Effector CD4-positive, alpha-beta T cell (primary cell): ENCODE data around the gene TMEM256.
"Not testable (repeated sequence)": the region's sequence is repeated elsewhere in the genome, so short reads cannot be mapped to it uniquely, and the experiment has no call there.

Experiments used
- DNase-seq: peaks from one replicate; pipeline ENCODE4 v3.0.0-alpha.2; 2020

Gene TMEM256

DNA sequence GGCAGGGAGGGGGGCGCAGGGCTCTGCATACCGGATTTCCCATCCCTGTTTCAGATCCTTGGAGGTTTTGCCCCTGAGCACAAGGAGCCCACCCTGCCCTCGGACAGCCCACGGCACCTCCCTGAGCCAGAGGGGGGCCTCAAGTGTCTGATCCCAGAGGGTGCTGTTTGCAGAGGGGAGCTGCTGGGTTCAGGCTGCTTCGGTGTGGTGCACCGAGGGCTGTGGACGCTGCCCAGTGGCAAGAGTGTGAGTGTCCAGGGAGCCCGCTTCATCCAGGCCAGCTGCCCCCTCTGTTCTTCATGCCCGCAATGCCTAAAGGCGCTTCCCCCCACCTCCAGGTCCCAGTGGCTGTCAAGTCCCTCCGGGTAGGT lies 20.5 kb downstream of the TMEM256 start:
- DNase-seq: no peak

GRCh38 chr17:7382901-7383300 lies 21.0 kb downstream of the TMEM256 start:
- DNase-seq: no peak

DNA sequence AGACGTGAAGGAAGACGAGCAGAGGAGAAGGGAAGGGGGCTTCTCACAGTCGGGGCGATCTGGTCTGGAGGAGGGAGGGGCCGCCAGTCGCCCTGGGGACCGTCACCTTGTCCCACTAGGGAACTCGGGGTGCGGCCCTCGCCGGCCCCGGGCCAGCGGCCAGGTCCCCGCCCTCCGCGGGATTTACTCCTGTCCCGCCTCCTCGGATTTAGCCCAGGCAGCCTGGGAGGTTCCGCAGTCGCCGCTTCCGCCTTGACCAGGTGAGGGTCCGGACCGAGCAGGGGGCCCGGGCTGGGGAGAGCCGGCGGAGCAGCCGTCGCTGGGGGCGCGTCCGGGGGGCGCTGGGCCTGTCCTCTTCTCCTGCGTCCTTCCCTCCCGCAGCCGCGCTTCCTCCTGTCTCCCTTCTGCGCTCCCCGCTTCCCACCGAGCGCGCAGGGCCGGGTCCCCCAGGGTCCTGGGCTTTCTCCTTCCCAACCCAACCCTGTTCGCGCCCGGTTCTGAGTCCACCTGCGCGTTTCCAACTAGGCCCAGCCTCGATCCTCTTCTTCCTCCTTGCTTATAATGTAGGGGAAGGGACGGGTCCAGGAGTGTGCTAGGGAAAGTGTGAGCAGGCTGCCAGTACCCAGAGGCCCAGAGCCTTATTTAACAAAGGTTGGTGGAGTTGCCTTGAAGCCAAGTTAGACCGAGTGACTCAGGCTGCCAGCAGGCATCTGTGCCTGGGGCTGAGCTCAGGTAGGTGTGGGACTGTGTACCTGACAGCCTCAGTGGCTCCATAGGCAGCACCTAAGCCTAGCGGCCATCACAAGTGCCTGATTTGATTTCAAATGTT lies 22.8 kb downstream of the TMEM256 start, which contains the start of gene TNK1:
TSS of gene TNK1 (plus strand) at position 235 of the 829 bp plus-strand sequence. CDS start 1,838 bp downstream, outside the sequence.
- DNase-seq: no peak

DNA sequence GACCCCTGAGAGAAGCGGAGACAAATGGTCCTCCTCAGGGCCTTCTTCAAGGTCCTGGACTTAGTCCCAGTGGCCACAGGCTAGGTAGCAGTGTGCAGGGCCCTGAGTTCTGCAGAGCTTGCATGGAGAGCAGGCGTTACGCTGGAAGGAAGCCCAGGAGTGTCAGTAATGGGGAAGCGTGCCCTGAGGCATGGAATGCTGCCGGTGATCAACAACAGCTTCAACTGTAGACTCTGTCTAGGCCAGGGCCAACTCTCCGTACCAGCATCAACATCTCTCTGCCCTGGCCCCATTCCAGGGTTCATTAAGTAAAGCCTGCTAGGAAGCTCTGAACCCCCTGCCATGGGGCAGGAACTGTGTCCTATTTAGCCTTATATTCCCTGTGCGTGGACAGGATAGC lies 23.6 kb downstream of the TMEM256 start:
- DNase-seq: no peak

DNA sequence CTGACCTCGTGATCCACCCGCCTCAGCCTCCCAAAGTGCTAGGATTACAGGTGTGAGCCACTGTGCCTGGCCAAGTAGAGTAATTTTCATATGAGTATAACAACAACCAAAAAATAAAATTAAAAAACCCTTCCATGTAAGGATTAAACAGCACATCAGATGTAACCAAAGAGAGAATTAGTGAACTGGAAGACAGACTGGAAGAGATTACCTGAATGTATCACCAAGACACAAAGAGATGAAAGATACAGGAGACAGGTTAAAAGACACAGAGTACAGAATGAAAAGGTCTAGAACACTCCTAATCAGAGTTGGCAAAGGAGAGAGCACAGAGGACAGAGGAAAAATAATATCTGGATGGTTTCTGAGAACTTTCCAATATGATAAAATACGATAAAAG lies 24.8 kb downstream of the TMEM256 start:
- no peak for DNase-seq

GRCh38 chr17:7374353-7374752 lies 29.5 kb downstream of the TMEM256 start:
- no peak for DNase-seq

- no peak for DNase-seq
Observed at GRCh38 chr17:7370853-7371252, 33.0 kb downstream of the TMEM256 start.

GRCh38 chr17:7369825-7370224 lies 34.1 kb downstream of the TMEM256 start:
- DNase-seq: no peak

DNA sequence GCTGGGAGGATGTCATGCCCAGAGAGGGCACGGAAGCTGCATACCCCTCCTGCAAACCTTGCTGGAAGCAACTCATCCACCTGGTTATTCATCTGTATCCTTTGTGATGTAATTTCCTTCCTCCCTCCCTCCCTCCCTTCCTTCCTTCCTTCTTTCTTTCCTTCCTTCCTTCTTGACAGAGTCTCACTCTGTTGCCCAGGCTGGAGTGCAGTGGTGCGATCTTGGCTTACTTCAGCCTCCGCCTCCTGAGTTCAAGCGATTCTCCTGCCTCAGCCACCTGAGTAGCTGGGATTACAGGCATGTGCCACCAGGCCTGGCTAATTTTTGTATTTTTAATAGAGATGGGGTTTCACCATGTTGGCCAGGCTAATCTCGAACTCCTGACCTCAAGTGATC lies 35.3 kb downstream of the TMEM256 start:
- DNase-seq: not testable (repeated sequence)

DNA sequence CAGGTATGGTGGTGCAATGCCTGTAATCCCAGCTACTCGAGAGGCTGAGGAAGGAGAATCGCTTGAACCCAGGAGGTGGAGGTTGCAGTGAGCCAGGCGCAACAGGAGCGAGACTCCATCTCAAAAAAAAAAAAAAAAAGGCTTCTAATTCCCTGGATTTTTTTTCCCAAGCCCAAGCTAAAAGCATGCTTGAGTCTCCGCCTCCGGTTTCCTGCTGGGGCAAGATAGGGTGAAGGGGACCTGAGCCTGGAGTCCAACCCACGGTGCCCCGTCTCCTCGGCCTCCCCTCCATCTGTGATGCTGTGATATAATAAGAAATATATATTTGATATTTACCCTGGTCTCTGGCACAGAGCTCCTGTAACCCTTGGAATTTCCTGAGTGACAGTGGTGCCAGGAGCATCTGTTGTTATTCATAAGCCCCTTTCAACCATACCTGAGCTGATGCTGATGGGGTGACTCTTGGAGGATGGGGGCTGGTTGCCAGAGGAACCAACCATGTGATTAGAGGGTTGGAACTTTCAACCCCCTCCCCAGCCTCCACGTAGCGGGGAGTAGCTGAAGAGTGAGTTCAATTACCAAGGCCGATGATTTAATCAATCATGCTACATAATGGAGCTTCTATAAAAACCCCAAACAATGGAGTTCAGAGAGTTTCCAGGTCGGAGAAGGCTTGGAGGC lies 35.8 kb downstream of the TMEM256 start:
- DNase-seq: no peak

DNA sequence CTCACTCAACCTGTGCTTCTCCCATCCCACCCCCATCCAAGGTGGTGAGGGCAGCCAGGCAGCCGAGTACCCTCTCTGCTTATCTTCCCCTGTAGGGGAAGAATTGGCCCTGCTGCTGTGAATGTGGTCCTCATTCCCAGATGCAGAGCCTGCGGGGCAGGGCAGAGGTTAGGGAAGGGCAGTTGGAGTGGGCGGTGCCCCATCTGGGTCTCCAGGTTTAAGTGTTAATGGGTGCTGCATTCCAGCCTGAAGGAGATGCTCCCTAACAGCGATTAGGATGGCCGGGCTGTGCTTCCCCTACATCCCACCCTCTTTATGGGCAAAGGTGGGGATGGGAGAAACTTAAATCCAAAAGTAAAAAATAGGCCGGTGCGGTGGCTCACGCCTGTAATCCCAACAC lies 36.8 kb downstream of the TMEM256 start:
- no peak for DNase-seq

GRCh38 chr17:7365963-7366362 lies 37.9 kb downstream of the TMEM256 start:
- not testable (repeated sequence) for DNase-seq

DNA sequence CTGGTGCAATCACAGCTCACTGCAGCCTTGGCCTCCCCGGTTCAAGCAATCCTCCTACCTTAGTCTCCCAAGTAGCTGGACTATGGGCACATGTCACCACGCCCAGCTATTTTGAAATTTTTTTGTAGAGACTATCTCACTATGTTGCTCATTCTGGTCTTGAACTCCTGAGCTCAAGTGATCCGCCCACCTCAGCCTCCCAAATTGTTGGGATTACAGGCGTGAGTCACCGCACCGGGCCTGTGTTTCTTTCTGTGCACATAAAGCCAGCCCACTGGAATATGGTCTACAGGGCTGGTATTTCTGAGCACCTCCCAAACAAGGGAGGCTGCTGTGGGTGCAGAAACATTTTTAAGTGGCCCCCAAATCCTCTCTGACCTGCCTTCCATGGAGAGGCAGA lies 40.6 kb downstream of the TMEM256 start:
- DNase-seq: no peak

DNA sequence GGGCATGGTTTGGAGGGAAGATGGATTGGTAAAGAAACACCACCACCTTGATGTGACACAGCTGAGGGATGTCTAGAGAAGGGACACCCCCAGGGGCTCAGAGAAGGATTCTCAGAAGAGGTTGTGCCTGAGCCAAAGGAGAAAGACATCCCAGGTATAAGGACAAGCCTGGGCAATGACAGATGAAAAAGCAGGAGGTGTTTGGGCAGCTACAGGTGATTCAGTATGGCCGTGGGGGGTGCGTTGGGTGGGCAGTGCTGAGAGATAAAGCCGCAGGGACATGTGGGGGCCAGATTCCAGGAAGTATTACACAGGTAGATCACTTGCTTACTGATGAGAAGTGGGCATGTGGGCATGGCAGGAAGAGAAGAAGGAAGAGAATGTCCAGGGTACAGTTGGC lies 42.0 kb downstream of the TMEM256 start:
- DNase-seq: no peak

DNA sequence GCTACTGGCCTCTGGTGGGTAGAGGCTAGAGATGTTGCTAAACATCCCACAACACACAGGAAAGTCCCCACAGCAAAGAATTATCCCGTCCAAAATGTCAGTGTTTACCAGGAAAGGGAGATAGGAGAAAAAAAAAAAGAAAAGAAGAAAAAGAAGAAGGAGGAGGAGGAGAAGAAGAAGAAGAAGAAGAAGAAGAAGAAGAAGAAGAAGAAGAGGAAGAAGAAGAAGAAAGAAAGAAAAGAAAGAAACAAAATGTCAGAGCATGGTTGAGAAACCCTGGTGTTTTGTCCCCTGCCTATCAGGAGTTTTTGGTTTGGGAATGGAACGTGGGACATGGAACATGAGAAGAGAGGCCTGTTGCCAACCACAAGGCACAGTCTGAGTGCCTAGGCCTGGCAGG lies 46.5 kb downstream of the TMEM256 start:
- no peak for DNase-seq

DNA sequence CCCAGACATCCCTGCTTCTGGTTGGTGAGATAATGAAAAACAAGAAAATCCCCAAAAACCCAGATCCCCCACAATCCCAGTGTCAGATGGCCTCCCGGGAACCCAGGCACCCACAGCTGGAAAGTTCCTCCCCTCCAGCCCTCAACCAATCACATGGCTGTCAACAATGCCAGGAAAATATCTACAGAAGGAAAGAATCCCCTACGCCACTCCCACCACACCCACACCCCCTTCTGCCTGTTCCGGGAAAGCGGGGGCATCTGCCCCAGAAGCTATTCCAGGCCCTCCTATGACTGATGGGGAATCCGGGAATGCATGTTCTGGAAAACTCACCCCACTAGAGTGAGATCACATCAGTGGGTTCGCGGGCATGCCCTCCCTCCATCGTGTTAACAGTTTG lies 47.1 kb downstream of the TMEM256 start:
- no peak for DNase-seq

GRCh38 chr17:7356072-7356549 lies 47.8 kb downstream of the TMEM256 start:
- DNase-seq: peak; percentile 80

DNA sequence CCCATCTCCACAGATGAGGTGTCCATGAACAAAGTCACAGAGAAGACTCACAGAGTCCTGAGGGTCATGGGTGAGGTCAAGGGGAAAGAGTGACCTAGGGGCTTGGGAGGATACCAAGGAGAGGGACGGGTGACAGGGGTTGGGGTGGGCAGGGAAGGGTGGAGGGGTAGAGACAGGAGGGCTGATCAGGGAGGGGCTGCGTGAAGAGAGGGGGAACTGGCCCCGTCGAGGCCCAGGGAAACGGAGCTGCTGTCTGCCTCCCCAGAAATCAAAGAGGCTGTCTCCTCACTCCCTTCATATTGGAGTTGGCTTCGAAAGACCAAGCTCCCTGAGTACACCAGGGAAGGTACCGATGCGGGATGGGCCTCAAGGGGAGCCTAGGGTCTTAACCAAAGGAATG lies 48.3 kb downstream of the TMEM256 start:
- no peak for DNase-seq

- DNase-seq: no peak
Observed at GRCh38 chr17:7355053-7355452, 48.8 kb downstream of the TMEM256 start, which contains the start of gene TMEM95. TSS of gene TMEM95 (plus strand) at chr17:7355156. CDS start at chr17:7355205, 49 bp downstream.

- DNase-seq: no peak
Observed at GRCh38 chr17:7354262-7354843, 49.5 kb downstream of the TMEM256 start.
